H9 (cell line): ENCODE results near the gene CRYBG2. TPM values are rescaled to one million over a fixed set of nuclear protein-coding genes. Genes with fewer than 3 reads are reported as not detected.

Source experiments
- DNase-seq: peaks from one replicate; pipeline ENCODE4 v3.0.0-alpha.2; 2017
- H2AFZ ChIP-seq: one replicate; pipeline ENCODE4 v1.6.1; 2013; ENCODE audit warnings: mild to moderate bottlenecking, low read length, control low read depth, moderate library complexity
- H2AK5ac ChIP-seq: 2 replicates; pipeline ENCODE4 v1.6.1; 2013; ENCODE audit warnings: low read length, control low read depth, mixed read lengths; ENCODE audit not compliant: insufficient read length
- H2BK120ac ChIP-seq: one replicate; pipeline ENCODE4 v1.6.1; 2013; ENCODE audit warnings: low read depth, mild to moderate bottlenecking, low read length, control low read depth, inconsistent platforms; ENCODE audit not compliant: poor library complexity, severe bottlenecking
- H2BK12ac ChIP-seq: 2 replicates; pipeline ENCODE4 v1.6.1; 2013; ENCODE audit warnings: low read length, control low read depth, mixed read lengths, low read depth; ENCODE audit not compliant: insufficient read length
- H2BK15ac ChIP-seq: 2 replicates; pipeline ENCODE4 v1.6.1; 2013; ENCODE audit warnings: low read depth, low read length, control low read depth
- H2BK20ac ChIP-seq: one replicate; pipeline ENCODE4 v1.6.1; 2013; ENCODE audit warnings: low read depth, mild to moderate bottlenecking, low read length, control low read depth, inconsistent platforms; ENCODE audit not compliant: poor library complexity, severe bottlenecking
- H2BK5ac ChIP-seq: 2 replicates; pipeline ENCODE4 v1.6.1; 2013; ENCODE audit warnings: low read length, control low read depth, mixed read lengths; ENCODE audit not compliant: insufficient read length
- H3K14ac ChIP-seq: 2 replicates; pipeline ENCODE4 v1.6.1; 2013; ENCODE audit warnings: low read length, control low read depth; ENCODE audit not compliant: insufficient read depth
- H3K18ac ChIP-seq: 2 replicates; pipeline ENCODE4 v1.6.1; 2013; ENCODE audit warnings: low read depth, mild to moderate bottlenecking, mixed read lengths, low read length, control low read depth; ENCODE audit not compliant: insufficient read length
- H3K23ac ChIP-seq: 2 replicates; pipeline ENCODE4 v1.6.1; 2013; ENCODE audit warnings: low read length, control low read depth, mixed read lengths, low read depth; ENCODE audit not compliant: insufficient read length
- H3K23me2 ChIP-seq: 2 replicates; pipeline ENCODE4 v1.6.1; 2013; ENCODE audit warnings: low read depth, mild to moderate bottlenecking, mixed read lengths, low read length, control low read depth; ENCODE audit not compliant: insufficient read length, poor library complexity, severe bottlenecking
- H3K27ac ChIP-seq: 2 replicates; pipeline ENCODE4 v1.5.1; 2013; ENCODE audit warnings: low read length, control low read depth, mixed read lengths, low read depth; ENCODE audit not compliant: insufficient read length
- H3K27me3 ChIP-seq: 2 replicates; pipeline ENCODE4 v1.6.1; 2013; ENCODE audit warnings: low read length, control low read depth, inconsistent platforms; ENCODE audit not compliant: insufficient read depth
- H3K4ac ChIP-seq: 2 replicates; pipeline ENCODE4 v1.6.1; 2013; ENCODE audit warnings: low read depth, mild to moderate bottlenecking, control low read depth, inconsistent platforms, low read length, moderate library complexity
- H3K4me1 ChIP-seq: 2 replicates; pipeline ENCODE4 v1.6.1; 2013; ENCODE audit warnings: low read length, control low read depth, inconsistent platforms; ENCODE audit not compliant: insufficient read depth
- H3K4me2 ChIP-seq: 2 replicates; pipeline ENCODE4 v1.6.1; 2013; ENCODE audit warnings: low read length, control low read depth, mixed read lengths; ENCODE audit not compliant: insufficient read length, insufficient read depth
- H3K56ac ChIP-seq: 2 replicates; pipeline ENCODE4 v1.6.1; 2013; ENCODE audit warnings: low read depth, mild to moderate bottlenecking, mixed read lengths, low read length, control low read depth; ENCODE audit not compliant: insufficient read length
- H3K79me1 ChIP-seq: 2 replicates; pipeline ENCODE4 v1.6.1; 2013; ENCODE audit warnings: low read depth, mild to moderate bottlenecking, moderate library complexity, low read length, control low read depth, inconsistent platforms; ENCODE audit not compliant: insufficient read depth, poor library complexity, severe bottlenecking
- H3K79me2 ChIP-seq: 2 replicates; pipeline ENCODE4 v1.6.1; 2013; ENCODE audit warnings: low read length, control low read depth, inconsistent platforms; ENCODE audit not compliant: insufficient read depth
- H3K9ac ChIP-seq: 2 replicates; pipeline ENCODE4 v1.6.1; 2013; ENCODE audit warnings: low read length, control low read depth, mixed read lengths; ENCODE audit not compliant: insufficient read length; ENCODE audit errors: extremely low read depth
- H3K9me3 ChIP-seq: one replicate; pipeline ENCODE4 v1.6.1; 2013; ENCODE audit warnings: low read depth, low read length, inconsistent platforms; ENCODE audit not compliant: control insufficient read depth
- H3T11ph ChIP-seq: one replicate; pipeline ENCODE4 v1.6.1; 2013; ENCODE audit warnings: mild to moderate bottlenecking, low read length, control low read depth, inconsistent platforms
- H4K20me1 ChIP-seq: one replicate; pipeline ENCODE4 v1.6.1; 2013; ENCODE audit not compliant: control insufficient read depth, insufficient read length, insufficient read depth
- H4K5ac ChIP-seq: 2 replicates; pipeline ENCODE4 v1.6.1; 2013; ENCODE audit warnings: low read depth, mild to moderate bottlenecking, mixed read lengths, low read length, control low read depth; ENCODE audit not compliant: insufficient read length
- H4K8ac ChIP-seq: replicated peaks from 2 replicates; pipeline ENCODE4 v1.6.1; 2013; ENCODE audit warnings: low read length, control low read depth, mixed read lengths, low read depth; ENCODE audit not compliant: insufficient read length
- H4K91ac ChIP-seq: 2 replicates; pipeline ENCODE4 v1.6.1; 2013; ENCODE audit warnings: low read depth, mild to moderate bottlenecking, moderate library complexity, mixed read lengths, low read length, control low read depth; ENCODE audit not compliant: insufficient read length
- H3K27ac Mint-ChIP-seq, 3 experiments: 2 replicates in 2 of 3; 3 replicates in 1 of 3; pipeline ENCODE4 v1.8.0; 2020 to 2021; ENCODE audit warnings: mixed read lengths in 3 of 3, mild to moderate bottlenecking in 1 of 3, moderate library complexity in 1 of 3
- H3K27me3 Mint-ChIP-seq: 2 replicates; pipeline ENCODE4 v1.8.0; 2021; ENCODE audit warnings: low read depth, mild to moderate bottlenecking, moderate library complexity, mixed read lengths
- H3K36me3 Mint-ChIP-seq, 3 experiments: 2 replicates in 2 of 3; 3 replicates in 1 of 3; pipeline ENCODE4 v1.8.0; 2020 to 2021; ENCODE audit warnings: low read depth in 3 of 3, mixed read lengths in 3 of 3; ENCODE audit not compliant: insufficient read depth in 1 of 3
- H3K4me1 Mint-ChIP-seq, 2 experiments: 2 replicates each; pipeline ENCODE4 v1.8.0; 2020; ENCODE audit warnings: mixed read lengths in 2 of 2
- H3K4me3 Mint-ChIP-seq, 2 experiments: 2 replicates in 1 of 2; 3 replicates in 1 of 2; pipeline ENCODE4 v1.8.0; 2020 to 2021; ENCODE audit warnings: mild to moderate bottlenecking in 2 of 2, mixed read lengths in 2 of 2, moderate library complexity in 1 of 2
- H3K9me3 Mint-ChIP-seq, 2 experiments: 2 replicates in 1 of 2; 3 replicates in 1 of 2; pipeline ENCODE4 v1.8.0; 2020; ENCODE audit warnings: mild to moderate bottlenecking in 2 of 2, mixed read lengths in 2 of 2, moderate library complexity in 1 of 2
- CTCF ChIP-seq: fragments of 200-600 bp; sonication (generic); conservative IDR thresholded peaks from 3 replicates; pipeline ENCODE4 v1.8.0; 2021; ENCODE audit warnings: antibody characterized with exemption, mild to moderate bottlenecking
- WGBS: extraction: QIAGEN DNeasy Blood & Tissue Kit; methylation state at CpG from one replicate; pipeline ENCODE4 v1.1.7; 2013; ENCODE audit warnings: missing lambda C conversion rate, low lambda C conversion rate, mixed read lengths; ENCODE audit not compliant: insufficient read length; ENCODE audit errors: extremely low coverage; 5-methylcytosine and 5-hydroxymethylcytosine counted together
- total RNA-seq: library from RNA; stranded (reverse); gene quantifications from 2 replicates; pipeline ENCODE4 v1.2.1, GENCODE V29; 2021

Gene CRYBG2
- total RNA-seq, 1 experiment from 2014 or later, result 12.8 TPM

- Histone ChIP-seq H3K4me2 (peak within 1 kb of the TSS; percentile 77), H4K8ac (no peak within 1 kb of the TSS), H2AFZ (peak within 1 kb of the TSS; percentile 72), H3K9me3 (no peaks in the 10 kb centered on the region), H3K27ac (no peak within 1 kb of the TSS), H2BK120ac (no peak within 1 kb of the TSS), H3K9ac (peak within 1 kb of the TSS; percentile 68), H3K14ac (no peak within 1 kb of the TSS), H3K4me1 (0 out of 2 replicates have a peak, but pooled peaks cover 3% of the 10 kb centered on the region), H3K23me2 (peaks cover 3% of the 10 kb centered on the region), H3K79me1 (no peaks in the 10 kb centered on the region), H2BK15ac (no peak within 1 kb of the TSS), H3K18ac (no peak within 1 kb of the TSS), H2BK5ac (no peak within 1 kb of the TSS), H3K4ac (no peak within 1 kb of the TSS), H3K23ac (no peak within 1 kb of the TSS), H2BK12ac (no peak within 1 kb of the TSS), H3K56ac (no peak within 1 kb of the TSS), H4K5ac (no peak within 1 kb of the TSS), H3K79me2 (no peaks in the 10 kb centered on the region), H4K91ac (no peak within 1 kb of the TSS), H4K20me1 (no peaks in the 10 kb centered on the region), H2BK20ac (no peak within 1 kb of the TSS), H3K27me3 (no peaks in the 10 kb centered on the region), H2AK5ac (no peak within 1 kb of the TSS), H3T11ph (no peak within 1 kb of the TSS)
- H3K4me1 Mint-ChIP-seq, result peaks cover 16 to 17% of the 10 kb centered on the region in 2 experiments
- TF ChIP-seq CTCF, result no peak
- peak; percentile 98 for DNase-seq
- no peaks in the 10 kb centered on the region for H3K9me3 Mint-ChIP-seq
- H3K27ac Mint-ChIP-seq, result peak within 1 kb of the TSS; percentile 21 to 98 (median 96); a peak in 6 of 7 replicates
- peak within 1 kb of the TSS; percentile 98 to 99 for H3K4me3 Mint-ChIP-seq
- H3K36me3 Mint-ChIP-seq, result no peaks in the 10 kb centered on the region
- WGBS, result no CpG with 5 or more reads among the region's 51 CpGs
- no peaks in the 10 kb centered on the region for H3K27me3 Mint-ChIP-seq
These were observed 47.4 kb downstream of the CRYBG2 start, which contains the start of gene UBXN11 for GRCh38 chr1:26306290-26307229. Gene UBXN11, minus strand, starts transcription at chr1:26306636. Its CDS starts 3,753 bp downstream, at chr1:26302883.
